ENCODE data around the gene ZFP69B. TPM values are rescaled to one million over a fixed set of nuclear protein-coding genes. Genes with fewer than 3 reads are reported as not detected.

The ZFP69B gene
- total RNA-seq, 1 donor from 2014 or later, result 6.7 TPM

- Mint-ChIP-seq H3K36me3 (ENCODE audit: unreplicated experiment) (peaks cover 3% of the 10 kb centered on the region), H3K27ac (ENCODE audit: unreplicated experiment) (no peak overlapping the region), H3K9me3 (ENCODE audit: unreplicated experiment) (no peaks in the 10 kb centered on the region), H3K4me1 (ENCODE audit: unreplicated experiment) (peaks cover 6% of the 10 kb centered on the region), H3K4me3 (ENCODE audit: unreplicated experiment) (no peak overlapping the region), H3K27me3 (ENCODE audit: unreplicated experiment) (no peaks in the 10 kb centered on the region)
- TF ChIP-seq CTCF (IDR thresholded peaks at IDR 0.05), result no peak
- no peak for DNase-seq (ENCODE audit: extremely low spot score, unreplicated experiment)
Observed at GRCh38 chr1:40407453-40407852, 42.8 kb upstream of the ZFP69B start.

GRCh38 chr1:40409467-40409866 is 40.8 kb upstream of the ZFP69B start:
- Mint-ChIP-seq H3K27ac (ENCODE audit: unreplicated experiment) (no peak overlapping the region), H3K36me3 (ENCODE audit: unreplicated experiment) (peaks cover 3% of the 10 kb centered on the region), H3K4me3 (ENCODE audit: unreplicated experiment) (no peak overlapping the region), H3K9me3 (ENCODE audit: unreplicated experiment) (no peaks in the 10 kb centered on the region), H3K27me3 (ENCODE audit: unreplicated experiment) (no peaks in the 10 kb centered on the region), H3K4me1 (ENCODE audit: unreplicated experiment) (peaks cover 6% of the 10 kb centered on the region)
- no peak for TF ChIP-seq CTCF (IDR thresholded peaks at IDR 0.05)
- DNase-seq (ENCODE audit: extremely low spot score, unreplicated experiment), result no peak

GRCh38 chr1:40411294-40411693 is 39.0 kb upstream of the ZFP69B start:
- Mint-ChIP-seq H3K27ac (ENCODE audit: unreplicated experiment) (no peak overlapping the region), H3K4me3 (ENCODE audit: unreplicated experiment) (no peak overlapping the region), H3K27me3 (ENCODE audit: unreplicated experiment) (no peaks in the 10 kb centered on the region), H3K4me1 (ENCODE audit: unreplicated experiment) (no peaks in the 10 kb centered on the region), H3K9me3 (ENCODE audit: unreplicated experiment) (no peaks in the 10 kb centered on the region), H3K36me3 (ENCODE audit: unreplicated experiment) (peaks cover 12% of the 10 kb centered on the region)
- no peak for TF ChIP-seq CTCF (IDR thresholded peaks at IDR 0.05)
- DNase-seq (ENCODE audit: extremely low spot score, unreplicated experiment), result no peak

GRCh38 chr1:40411843-40412242 is 38.4 kb upstream of the ZFP69B start:
- no peak for DNase-seq (ENCODE audit: extremely low spot score, unreplicated experiment)
- Mint-ChIP-seq H3K4me1 (ENCODE audit: unreplicated experiment) (no peaks in the 10 kb centered on the region), H3K4me3 (ENCODE audit: unreplicated experiment) (no peak overlapping the region), H3K27ac (ENCODE audit: unreplicated experiment) (no peak overlapping the region), H3K27me3 (ENCODE audit: unreplicated experiment) (no peaks in the 10 kb centered on the region), H3K9me3 (ENCODE audit: unreplicated experiment) (no peaks in the 10 kb centered on the region), H3K36me3 (ENCODE audit: unreplicated experiment) (peaks cover 12% of the 10 kb centered on the region)
- no peak for TF ChIP-seq CTCF (IDR thresholded peaks at IDR 0.05)

- no peak for TF ChIP-seq CTCF (IDR thresholded peaks at IDR 0.05)
- H3K27ac Mint-ChIP-seq (ENCODE audit: unreplicated experiment), result no peak overlapping the region
- no peak overlapping the region for H3K4me3 Mint-ChIP-seq (ENCODE audit: unreplicated experiment)
- DNase-seq (ENCODE audit: extremely low spot score, unreplicated experiment), result no peak
- peaks cover 27% of the 10 kb centered on the region for H3K36me3 Mint-ChIP-seq (ENCODE audit: unreplicated experiment)
- no peaks in the 10 kb centered on the region for H3K4me1 Mint-ChIP-seq (ENCODE audit: unreplicated experiment)
- H3K9me3 Mint-ChIP-seq (ENCODE audit: unreplicated experiment), result no peaks in the 10 kb centered on the region
- H3K27me3 Mint-ChIP-seq (ENCODE audit: unreplicated experiment), result no peaks in the 10 kb centered on the region
Observed at GRCh38 chr1:40413527-40414252, 36.6 kb upstream of the ZFP69B start.
